Stimulated activated CD8-positive, alpha-beta memory T cell treated with anti-CD3 and anti-CD28 coated beads, Interleukin-4, amount 100 ng/mL, for 24 hours (primary cell): ENCODE data around the gene HCN2.
A peak's percentile ranks its signal among the peaks of the same experiment; 100 is the strongest.
"Not testable (repeated sequence)": the region's sequence is repeated elsewhere in the genome, so short reads cannot be mapped to it uniquely, and the experiment has no call there.

ENCODE experiments used
- DNase-seq: peaks from one replicate; pipeline ENCODE4 v3.0.0-alpha.2; 2020; ENCODE audit warnings: low read depth

HCN2 gene

GRCh38 chr19:620166-620862, 30.6 kb downstream of the HCN2 start:
- DNase-seq, result no peak

- not testable (repeated sequence) for DNase-seq
Measured at GRCh38 chr19:621191-621590, 31.5 kb downstream of the HCN2 start.

- DNase-seq, result no peak
Measured at GRCh38 chr19:621819-622218, 32.1 kb downstream of the HCN2 start.

- DNase-seq, result no peak
Measured at GRCh38 chr19:622666-623065, 33.0 kb downstream of the HCN2 start.

GRCh38 chr19:623175-623916, 33.7 kb downstream of the HCN2 start:
- no peak for DNase-seq

GRCh38 chr19:623974-624373, 34.3 kb downstream of the HCN2 start:
- DNase-seq, result no peak

- no peak for DNase-seq
Measured at GRCh38 chr19:624433-625109, 34.9 kb downstream of the HCN2 start.

GRCh38 chr19:625257-625656, 35.6 kb downstream of the HCN2 start:
- DNase-seq, result no peak

- not testable (repeated sequence) for DNase-seq
Measured at GRCh38 chr19:626566-626965, 36.9 kb downstream of the HCN2 start.

- no peak for DNase-seq
Measured at GRCh38 chr19:628168-628567, 38.5 kb downstream of the HCN2 start.

GRCh38 chr19:629515-629914, 39.8 kb downstream of the HCN2 start:
- DNase-seq, result not testable (repeated sequence)

- no peak for DNase-seq
Measured at GRCh38 chr19:629961-630714, 40.5 kb downstream of the HCN2 start.

GRCh38 chr19:632579-633067, 42.9 kb downstream of the HCN2 start:
- DNase-seq, result peak; percentile 30

- DNase-seq, result peak; percentile 93
Measured at GRCh38 chr19:633068-633785, 43.5 kb downstream of the HCN2 start, which contains the start of gene POLRMT. Gene POLRMT, minus strand, starts transcription at chr19:633537. Its CDS starts 25 bp downstream, at chr19:633512.

- DNase-seq, result no peak
Measured at GRCh38 chr19:633786-634639, 44.3 kb downstream of the HCN2 start.

GRCh38 chr19:634975-635652, 45.4 kb downstream of the HCN2 start:
- no peak for DNase-seq

- no peak for DNase-seq
Measured at GRCh38 chr19:638906-639252, 49.2 kb downstream of the HCN2 start.

- peak; percentile 93 for DNase-seq
Measured at GRCh38 chr19:639253-640160, 49.8 kb downstream of the HCN2 start, which contains the start of gene FGF22. Gene FGF22, plus strand, starts transcription at chr19:639879. Its CDS starts 47 bp downstream, at chr19:639926.

GRCh38 chr19:640161-640558, 50.5 kb downstream of the HCN2 start:
- no peak for DNase-seq
